Measurements from ENCODE around the gene TACC2.

DNA sequence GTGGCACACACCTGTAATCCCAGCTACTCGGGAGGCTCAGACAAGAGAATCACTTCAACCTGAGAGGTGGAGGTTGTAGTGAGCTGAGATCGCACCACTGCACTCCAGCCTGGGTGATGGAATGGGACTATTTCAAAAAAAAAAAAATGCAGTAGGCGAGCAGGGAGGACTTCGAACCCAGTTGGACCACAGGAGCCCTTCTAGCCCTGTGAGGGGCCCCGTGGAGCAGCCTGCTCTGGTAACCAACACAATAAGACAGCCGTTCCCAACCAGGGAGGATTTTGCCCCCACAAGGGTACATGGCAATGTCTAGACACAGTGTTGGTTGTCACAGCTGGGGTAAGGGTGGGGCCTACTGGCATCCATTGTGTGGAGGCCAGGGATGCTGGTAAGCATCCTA, 218.2 kb downstream of the TACC2 start:
- TF ChIP-seq, protein P1, sequence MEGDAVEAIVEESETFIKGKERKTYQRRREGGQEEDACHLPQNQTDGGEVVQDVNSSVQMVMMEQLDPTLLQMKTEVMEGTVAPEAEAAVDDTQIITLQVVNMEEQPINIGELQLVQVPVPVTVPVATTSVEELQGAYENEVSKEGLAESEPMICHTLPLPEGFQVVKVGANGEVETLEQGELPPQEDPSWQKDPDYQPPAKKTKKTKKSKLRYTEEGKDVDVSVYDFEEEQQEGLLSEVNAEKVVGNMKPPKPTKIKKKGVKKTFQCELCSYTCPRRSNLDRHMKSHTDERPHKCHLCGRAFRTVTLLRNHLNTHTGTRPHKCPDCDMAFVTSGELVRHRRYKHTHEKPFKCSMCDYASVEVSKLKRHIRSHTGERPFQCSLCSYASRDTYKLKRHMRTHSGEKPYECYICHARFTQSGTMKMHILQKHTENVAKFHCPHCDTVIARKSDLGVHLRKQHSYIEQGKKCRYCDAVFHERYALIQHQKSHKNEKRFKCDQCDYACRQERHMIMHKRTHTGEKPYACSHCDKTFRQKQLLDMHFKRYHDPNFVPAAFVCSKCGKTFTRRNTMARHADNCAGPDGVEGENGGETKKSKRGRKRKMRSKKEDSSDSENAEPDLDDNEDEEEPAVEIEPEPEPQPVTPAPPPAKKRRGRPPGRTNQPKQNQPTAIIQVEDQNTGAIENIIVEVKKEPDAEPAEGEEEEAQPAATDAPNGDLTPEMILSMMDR (conservative IDR thresholded peaks at IDR 0.05): no peak
- TF ChIP-seq EZH2 (IDR thresholded peaks at IDR 0.05; ENCODE audit: low read depth): no peak
